ENCODE results near the gene ADGRV1.

ADGRV1 gene

DNA sequence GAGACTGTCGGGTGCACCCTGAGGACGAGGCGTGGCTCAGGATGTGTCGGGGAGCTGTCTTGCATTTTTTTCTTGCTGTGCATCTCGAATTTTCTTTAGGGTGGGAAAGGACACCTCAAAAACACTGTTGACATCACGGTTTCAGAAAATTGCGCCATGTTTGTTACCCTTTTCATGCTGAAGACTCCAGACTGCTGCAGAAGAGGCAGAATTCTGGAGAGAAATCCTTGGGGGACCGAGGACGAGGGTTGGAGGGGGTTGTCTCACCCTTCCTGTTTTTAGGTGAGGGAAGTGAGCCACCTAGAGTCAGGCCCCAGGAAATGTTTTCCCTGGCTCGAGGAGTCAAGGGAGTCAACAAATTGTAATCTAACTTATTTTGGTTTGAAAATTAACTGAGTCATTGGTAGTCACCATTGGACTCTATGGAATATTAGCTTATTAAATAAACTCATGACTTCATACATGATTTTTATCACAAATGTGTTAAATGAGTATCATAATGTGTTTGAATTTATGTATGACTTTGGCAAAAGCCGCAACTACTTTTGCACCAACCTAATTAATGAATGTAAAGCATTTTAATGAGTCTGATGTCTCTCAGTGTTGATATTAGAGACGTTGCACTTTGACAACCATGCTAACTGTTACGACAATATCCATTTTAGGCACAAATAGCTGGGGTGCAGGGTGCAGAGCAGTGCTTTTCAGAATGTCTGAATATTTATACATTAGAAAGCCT is 28.5 kb upstream of the ADGRV1 start:
- H4K8ac ChIP-seq (ENCODE audit: low read depth, low read length): peak overlapping the region; percentile 88

DNA sequence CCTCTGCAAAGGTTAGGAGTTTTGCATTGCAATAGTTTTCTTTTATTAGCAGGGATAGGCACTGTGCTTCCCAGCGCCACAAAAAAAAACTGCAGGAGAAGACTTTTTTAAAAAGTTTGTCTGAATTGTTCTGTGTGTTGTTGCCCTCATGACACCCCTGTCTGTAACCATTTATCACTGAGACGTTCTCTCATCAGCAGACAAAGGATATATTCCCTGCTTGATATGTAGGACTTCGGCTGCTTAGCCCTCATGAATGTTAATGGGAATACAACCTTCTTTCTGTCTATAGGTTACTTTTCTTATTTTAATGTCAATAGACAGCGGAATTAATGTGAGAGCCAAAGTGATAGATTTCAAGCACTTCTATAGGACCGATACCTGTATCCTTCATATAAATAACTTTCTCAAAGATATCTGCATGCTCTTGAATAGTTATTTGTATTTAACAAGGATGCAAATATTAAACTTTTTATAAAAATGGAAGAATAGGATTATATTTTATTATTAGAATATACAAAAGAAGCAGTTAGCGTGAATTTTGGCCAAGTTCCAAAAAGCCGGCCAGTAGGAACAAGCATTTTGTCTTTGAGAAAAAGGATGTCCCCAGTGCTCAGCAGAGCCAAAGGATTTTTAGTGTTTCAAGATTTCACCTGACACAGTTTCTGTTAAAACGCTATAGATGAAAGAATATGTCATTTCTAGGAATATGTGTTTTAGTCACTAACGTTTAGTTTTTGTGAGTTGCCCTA is 27.7 kb upstream of the ADGRV1 start:
- Histone ChIP-seq H3K9me3 (ENCODE audit: insufficient read depth, low read depth, low read length) (no peaks in the 10 kb centered on the region), H4K91ac (ENCODE audit: low read depth, low read length) (no peak overlapping the region), H3K18ac (ENCODE audit: low read length) (no peak overlapping the region), H3K4me2 (ENCODE audit: low read length) (no peak overlapping the region), H4K8ac (ENCODE audit: low read depth, low read length) (no peak overlapping the region), H3K79me1 (ENCODE audit: low read length) (peaks cover 6% of the 10 kb centered on the region), H3K14ac (ENCODE audit: low read length) (no peak overlapping the region), H3K27ac (ENCODE audit: low read depth, low read length) (no peak overlapping the region), H3K4me3 (ENCODE audit: low read depth, low read length) (no peak overlapping the region), H3K79me2 (ENCODE audit: control insufficient read depth, insufficient read depth, low read length, poor library complexity) (peaks cover 7% of the 10 kb centered on the region), H2AK5ac (ENCODE audit: low read length) (no peak overlapping the region), H2AFZ (ENCODE audit: insufficient read depth, low read length, poor library complexity) (no peak overlapping the region), H3K9ac (ENCODE audit: low read length) (no peak overlapping the region), H2BK5ac (ENCODE audit: low read depth, low read length, poor library complexity) (no peak overlapping the region), H3K4ac (ENCODE audit: low read depth, low read length) (no peak overlapping the region), H4K12ac (ENCODE audit: low read depth, low read length) (no peak overlapping the region), H3K23ac (ENCODE audit: low read length) (no peak overlapping the region), H3K36me3 (ENCODE audit: control insufficient read depth in 1 of 2, insufficient read depth in 2 of 2, low read length in 2 of 2) (no peaks in the 10 kb centered on the region), H3K27me3 (ENCODE audit: insufficient read depth, low read length) (no peaks in the 10 kb centered on the region), H2BK12ac (ENCODE audit: low read length) (no peak overlapping the region), H3K4me1 (ENCODE audit: control insufficient read depth in 1 of 2, insufficient read depth in 2 of 2, low read length in 2 of 2) (no peaks in the 10 kb centered on the region), H2BK120ac (ENCODE audit: insufficient read depth, low read length, poor library complexity) (no peak overlapping the region)
- no peak for DNase-seq
- WGBS (ENCODE audit: extremely low coverage, insufficient coverage, insufficient read length): no CpG with 5 or more reads among the region's 9 CpGs

More for the DNA sequence above, 28.5 kb upstream of the ADGRV1 start:
- Histone ChIP-seq H3K79me1 (ENCODE audit: low read length) (peaks cover 6% of the 10 kb centered on the region), H3K14ac (ENCODE audit: low read length) (peak overlapping the region; percentile 76), H2BK12ac (ENCODE audit: low read length) (no peak overlapping the region), H2BK120ac (ENCODE audit: insufficient read depth, low read length, poor library complexity) (no peak overlapping the region), H3K27ac (ENCODE audit: low read depth, low read length) (no peak overlapping the region), H3K9me3 (ENCODE audit: insufficient read depth, low read depth, low read length) (no peaks in the 10 kb centered on the region), H3K27me3 (ENCODE audit: insufficient read depth, low read length) (no peaks in the 10 kb centered on the region), H3K9ac (ENCODE audit: low read length) (peak overlapping the region; percentile 78), H3K36me3 (ENCODE audit: control insufficient read depth in 1 of 2, insufficient read depth in 2 of 2, low read length in 2 of 2) (peaks cover 0 to 3% of the 10 kb centered on the region in 2 experiments), H4K12ac (ENCODE audit: low read depth, low read length) (peak overlapping the region; percentile 24), H3K4me1 (ENCODE audit: control insufficient read depth in 1 of 2, insufficient read depth in 2 of 2, low read length in 2 of 2) (no peaks in the 10 kb centered on the region), H3K23ac (ENCODE audit: low read length) (no peak overlapping the region), H2AK5ac (ENCODE audit: low read length) (no peak overlapping the region), H3K18ac (ENCODE audit: low read length) (peak overlapping the region; percentile 80), H4K91ac (ENCODE audit: low read depth, low read length) (peak overlapping the region; percentile 53), H3K4ac (ENCODE audit: low read depth, low read length) (no peak overlapping the region), H2BK5ac (ENCODE audit: low read depth, low read length, poor library complexity) (peak overlapping the region; percentile 55), H3K79me2 (ENCODE audit: control insufficient read depth, insufficient read depth, low read length, poor library complexity) (peaks cover 7% of the 10 kb centered on the region), H3K4me3 (ENCODE audit: low read depth, low read length) (peak overlapping the region; percentile 94), H2AFZ (ENCODE audit: insufficient read depth, low read length, poor library complexity) (peak overlapping the region; percentile 90), H3K4me2 (ENCODE audit: low read length) (peak overlapping the region; percentile 73)
- no CpG with 5 or more reads among the region's 13 CpGs for WGBS (ENCODE audit: extremely low coverage, insufficient coverage, insufficient read length)
- DNase-seq: peak; percentile 44 to 83

DNA sequence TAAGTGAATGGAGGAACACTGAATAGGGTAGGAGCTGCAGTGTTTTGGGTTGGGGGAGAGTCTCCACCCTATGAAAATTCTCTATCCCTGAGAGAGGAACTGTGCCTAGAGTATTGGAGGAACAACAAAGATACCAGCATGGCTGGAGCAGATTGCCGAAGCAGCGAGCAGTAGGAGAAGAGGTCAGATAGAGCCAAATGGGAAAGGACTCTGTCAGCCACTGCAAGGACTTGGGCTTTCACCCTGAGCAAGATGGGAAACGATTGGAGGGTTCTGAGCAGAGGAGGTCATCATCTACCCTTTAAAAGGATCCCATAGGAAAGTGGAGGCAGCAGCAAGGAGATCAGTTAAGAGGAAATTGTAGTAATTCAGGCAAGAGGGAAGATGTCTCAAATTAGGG is 24.8 kb upstream of the ADGRV1 start:
- no peak overlapping the region for H2BK120ac ChIP-seq (ENCODE audit: insufficient read depth, low read length, poor library complexity)
- no peak overlapping the region for H3K18ac ChIP-seq (ENCODE audit: low read length)
- peaks cover 7% of the 10 kb centered on the region for H3K79me2 ChIP-seq (ENCODE audit: control insufficient read depth, insufficient read depth, low read length, poor library complexity)
- H3K4me2 ChIP-seq (ENCODE audit: low read length): no peak overlapping the region
- no peak overlapping the region for H3K14ac ChIP-seq (ENCODE audit: low read length)
- H4K12ac ChIP-seq (ENCODE audit: low read depth, low read length): no peak overlapping the region
- H3K27me3 ChIP-seq (ENCODE audit: insufficient read depth, low read length): no peaks in the 10 kb centered on the region
- H2AFZ ChIP-seq (ENCODE audit: insufficient read depth, low read length, poor library complexity): no peak overlapping the region
- H2AK5ac ChIP-seq (ENCODE audit: low read length): no peak overlapping the region
- H3K79me1 ChIP-seq (ENCODE audit: low read length): peaks cover 6% of the 10 kb centered on the region
- no peak overlapping the region for H3K27ac ChIP-seq (ENCODE audit: low read depth, low read length)
- no peak overlapping the region for H3K4me3 ChIP-seq (ENCODE audit: low read depth, low read length)
- H2BK5ac ChIP-seq (ENCODE audit: low read depth, low read length, poor library complexity): no peak overlapping the region
- H3K23ac ChIP-seq (ENCODE audit: low read length): no peak overlapping the region
- no peaks in the 10 kb centered on the region for H3K4me1 ChIP-seq (ENCODE audit: control insufficient read depth in 1 of 2, insufficient read depth in 2 of 2, low read length in 2 of 2)
- H3K9ac ChIP-seq (ENCODE audit: low read length): no peak overlapping the region
- no peaks in the 10 kb centered on the region for H3K9me3 ChIP-seq (ENCODE audit: insufficient read depth, low read depth, low read length)
- no peak overlapping the region for H4K91ac ChIP-seq (ENCODE audit: low read depth, low read length)
- no peaks in the 10 kb centered on the region for H3K36me3 ChIP-seq (ENCODE audit: control insufficient read depth in 1 of 2, insufficient read depth in 2 of 2, low read length in 2 of 2)
- no peak overlapping the region for H4K8ac ChIP-seq (ENCODE audit: low read depth, low read length)
- no peak overlapping the region for H3K4ac ChIP-seq (ENCODE audit: low read depth, low read length)
- DNase-seq: no peak
- H2BK12ac ChIP-seq (ENCODE audit: low read length): no peak overlapping the region
- no CpG with 5 or more reads among the region's 3 CpGs for WGBS (ENCODE audit: extremely low coverage, insufficient coverage, insufficient read length)

DNA sequence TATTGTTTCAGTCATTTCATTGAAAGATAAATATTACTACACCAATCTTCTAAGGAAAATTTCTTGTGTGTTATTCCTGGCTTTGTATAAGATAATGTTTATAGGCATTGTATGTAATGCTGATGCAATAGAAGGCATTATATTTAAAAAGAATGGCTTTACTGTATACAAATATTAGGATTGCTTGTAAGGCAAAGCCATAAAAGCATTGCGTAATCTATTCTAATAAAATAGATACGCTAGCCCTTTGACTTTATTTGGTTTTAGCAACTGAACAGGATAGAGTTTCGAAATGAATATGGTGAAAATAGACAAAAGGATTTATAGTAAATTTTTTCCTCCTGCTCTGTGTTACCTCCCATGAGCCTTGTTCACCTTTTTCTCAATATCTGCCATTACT is 23.7 kb upstream of the ADGRV1 start:
- Histone ChIP-seq H4K91ac (ENCODE audit: low read depth, low read length) (no peak overlapping the region), H3K4me1 (ENCODE audit: control insufficient read depth in 1 of 2, insufficient read depth in 2 of 2, low read length in 2 of 2) (no peaks in the 10 kb centered on the region), H3K9me3 (ENCODE audit: insufficient read depth, low read depth, low read length) (no peaks in the 10 kb centered on the region), H2AK5ac (ENCODE audit: low read length) (no peak overlapping the region), H2BK12ac (ENCODE audit: low read length) (no peak overlapping the region), H2BK120ac (ENCODE audit: insufficient read depth, low read length, poor library complexity) (no peak overlapping the region), H2BK5ac (ENCODE audit: low read depth, low read length, poor library complexity) (no peak overlapping the region), H3K4me3 (ENCODE audit: low read depth, low read length) (no peak overlapping the region), H3K9ac (ENCODE audit: low read length) (no peak overlapping the region), H3K79me2 (ENCODE audit: control insufficient read depth, insufficient read depth, low read length, poor library complexity) (no peaks in the 10 kb centered on the region), H3K4ac (ENCODE audit: low read depth, low read length) (no peak overlapping the region), H3K23ac (ENCODE audit: low read length) (no peak overlapping the region), H3K4me2 (ENCODE audit: low read length) (no peak overlapping the region), H2AFZ (ENCODE audit: insufficient read depth, low read length, poor library complexity) (no peak overlapping the region), H4K12ac (ENCODE audit: low read depth, low read length) (no peak overlapping the region), H3K14ac (ENCODE audit: low read length) (no peak overlapping the region), H3K79me1 (ENCODE audit: low read length) (peaks cover under 1% of the 10 kb centered on the region), H3K18ac (ENCODE audit: low read length) (no peak overlapping the region), H3K27ac (ENCODE audit: low read depth, low read length) (no peak overlapping the region), H3K27me3 (ENCODE audit: insufficient read depth, low read length) (no peaks in the 10 kb centered on the region), H4K8ac (ENCODE audit: low read depth, low read length) (no peak overlapping the region), H3K36me3 (ENCODE audit: control insufficient read depth in 1 of 2, insufficient read depth in 2 of 2, low read length in 2 of 2) (no peaks in the 10 kb centered on the region)
- no peak for DNase-seq
- no CpG with 5 or more reads among the region's 3 CpGs for WGBS (ENCODE audit: extremely low coverage, insufficient coverage, insufficient read length)

Data from trophoblast cell (in vitro differentiated cells and primary cell).